AG04449 (cell line): ENCODE data around the gene BBX.

Experiments
- CTCF ChIA-PET: fragments of 350-600 bp; formaldehyde crosslinking; extraction: SDS; loops from one replicate; lab custom pipeline; 2021; ENCODE audit warnings: antibody characterized with exemption; lab: Yijun Ruan, JAX
- POLR2A ChIA-PET: fragments of 400-600, 350-600 bp; formaldehyde crosslinking; extraction: SDS; loops from one replicate; lab custom pipeline; 2020; ENCODE audit warnings: antibody characterized with exemption, inconsistent platforms; lab: Yijun Ruan, JAX
- DNase-seq: peaks from one replicate; pipeline ENCODE4 v3.0.0-alpha.2; 2010; ENCODE audit warnings: low read depth, low spot score
- H3K4me3 ChIP-seq: 2 replicates; pipeline ENCODE4 v1.5.1; 2011; ENCODE audit warnings: low read depth, mild to moderate bottlenecking, control low read depth, low read length
- CTCF ChIP-seq: IDR thresholded peaks from one replicate; pipeline ENCODE4 v1.5.1; 2011; ENCODE audit warnings: mild to moderate bottlenecking, moderate library complexity, low read length, control low read depth, inconsistent platforms; ENCODE audit not compliant: insufficient read depth; ENCODE audit errors: missing control alignments

The BBX gene

DNA sequence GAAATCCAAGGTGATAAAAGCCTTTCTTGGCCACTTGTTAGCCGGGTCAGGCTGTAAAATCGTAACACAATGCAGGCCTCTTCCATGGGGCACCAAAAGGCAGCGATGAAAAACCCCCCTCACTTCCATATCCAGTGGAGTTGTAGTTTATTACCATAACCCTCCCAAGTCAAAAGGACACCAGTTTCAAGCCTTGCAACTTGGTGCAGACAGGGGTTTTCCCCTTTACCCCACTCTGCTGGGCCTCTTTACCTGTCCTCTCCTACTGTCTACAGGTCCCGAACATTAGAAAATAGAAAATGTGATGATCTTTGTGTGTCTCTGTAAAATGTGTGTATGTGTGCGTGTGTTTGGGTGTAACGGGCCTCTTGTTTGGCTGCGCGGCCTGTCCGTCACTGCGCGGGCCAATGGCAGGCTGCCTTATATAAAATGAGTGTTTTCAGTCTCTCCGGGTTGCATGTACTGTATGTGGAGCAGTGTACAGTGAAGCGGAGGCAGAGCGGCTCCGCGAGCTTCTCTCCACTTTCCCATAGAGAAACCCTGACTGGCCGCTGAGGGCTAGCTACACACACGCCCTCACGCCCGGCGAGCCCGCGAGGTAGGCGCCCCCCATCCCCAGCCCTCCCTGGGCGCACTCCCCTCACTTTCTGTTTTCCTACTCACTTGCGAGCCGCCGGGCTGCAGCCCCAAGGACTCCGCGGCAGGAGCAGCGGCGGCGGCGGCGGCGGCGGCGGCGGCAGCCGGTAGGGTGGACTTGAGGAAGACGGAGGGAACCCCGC lies at the start of gene BBX:
BBX (plus strand) TSS at position 453 of the 779 bp plus-strand sequence. CDS start 187,499 bp downstream, outside the sequence.
- peak; percentile 93 for DNase-seq
- TF ChIP-seq CTCF, result no peak
- ChIA-PET POLR2A (no interaction called here), CTCF (no interaction called here)
- H3K4me3 ChIP-seq, result peak within 1 kb of the TSS; percentile 80

DNA sequence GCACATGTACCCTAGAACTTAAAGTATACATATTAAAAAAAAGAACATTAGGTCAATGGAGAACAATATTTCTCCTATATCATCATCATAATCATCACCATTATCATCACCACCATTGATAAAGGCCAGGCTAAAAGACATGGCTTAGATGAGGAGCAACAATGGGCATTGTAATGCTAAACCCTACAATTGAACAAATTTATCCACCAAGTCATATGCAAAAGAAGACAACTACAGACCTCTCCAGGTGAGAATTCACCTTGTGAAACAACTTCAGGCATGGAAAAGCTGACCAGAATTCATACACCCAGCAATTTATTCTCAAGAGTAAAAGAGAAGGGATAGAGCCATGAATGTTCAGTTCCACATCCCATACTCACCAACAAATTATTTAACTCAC lies 46.3 kb upstream of the BBX start:
- CTCF ChIA-PET, result no interaction called here
- no peak for DNase-seq
- POLR2A ChIA-PET, result no interaction called here
- no peak overlapping the region for H3K4me3 ChIP-seq
- no peak for TF ChIP-seq CTCF

DNA sequence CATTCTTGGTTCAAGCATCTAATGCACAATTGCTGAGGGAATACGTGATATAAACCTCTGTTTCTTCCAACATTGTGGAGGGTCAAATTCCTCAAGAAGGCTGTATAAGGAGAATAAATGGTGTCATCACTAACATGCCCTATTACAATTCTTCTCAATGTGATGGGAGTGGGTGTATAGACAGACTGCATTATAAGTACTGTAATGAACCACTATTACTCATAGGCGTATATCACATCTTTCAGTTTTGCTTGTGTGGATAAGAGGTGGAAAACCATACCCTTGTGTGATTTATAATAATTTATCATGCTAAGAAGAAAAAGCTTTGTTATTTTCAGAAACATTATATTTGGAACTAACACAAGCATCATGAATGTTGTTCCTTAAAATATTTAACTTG lies 35.3 kb upstream of the BBX start:
- DNase-seq, result no peak
- POLR2A ChIA-PET, result no interaction called here
- H3K4me3 ChIP-seq, result no peak overlapping the region
- no peak for TF ChIP-seq CTCF
- CTCF ChIA-PET, result interaction anchor here (0.7 kb wide), 1 partner anchor 13 kb away, joined by 3 read pairs; no protein-coding TSS in a partner anchor

GRCh38 chr3:107488942-107489341 lies 33.8 kb upstream of the BBX start:
- no peak for DNase-seq
- no peak for TF ChIP-seq CTCF
- ChIA-PET POLR2A (no interaction called here), CTCF (no interaction called here)
- no peak overlapping the region for H3K4me3 ChIP-seq

DNA sequence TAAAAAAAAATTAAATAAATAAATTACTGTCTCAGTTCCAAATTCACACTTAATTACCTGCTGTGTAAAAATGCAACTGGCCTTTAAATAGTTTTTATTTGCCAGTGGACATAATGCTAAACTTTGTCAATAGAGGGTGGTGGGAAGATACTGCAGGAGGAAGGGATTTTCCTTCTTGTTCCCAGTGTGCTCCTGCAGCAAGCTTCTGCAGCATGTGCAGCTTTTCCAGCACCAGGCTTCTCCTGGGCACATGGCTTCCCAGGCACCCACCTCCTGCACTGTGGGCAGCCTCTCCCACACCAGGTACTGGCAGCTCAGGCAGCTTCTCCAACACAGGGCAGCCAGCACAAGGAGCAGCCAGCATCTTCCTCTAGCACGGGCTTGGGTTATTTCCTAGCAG lies 29.6 kb upstream of the BBX start:
- ChIA-PET POLR2A (no interaction called here), CTCF (interaction anchor here (1.3 kb wide), 1 partner anchor 258 kb away, joined by 4 read pairs; no protein-coding TSS in a partner anchor)
- no peak for DNase-seq
- no peak for TF ChIP-seq CTCF
- no peak overlapping the region for H3K4me3 ChIP-seq

DNA sequence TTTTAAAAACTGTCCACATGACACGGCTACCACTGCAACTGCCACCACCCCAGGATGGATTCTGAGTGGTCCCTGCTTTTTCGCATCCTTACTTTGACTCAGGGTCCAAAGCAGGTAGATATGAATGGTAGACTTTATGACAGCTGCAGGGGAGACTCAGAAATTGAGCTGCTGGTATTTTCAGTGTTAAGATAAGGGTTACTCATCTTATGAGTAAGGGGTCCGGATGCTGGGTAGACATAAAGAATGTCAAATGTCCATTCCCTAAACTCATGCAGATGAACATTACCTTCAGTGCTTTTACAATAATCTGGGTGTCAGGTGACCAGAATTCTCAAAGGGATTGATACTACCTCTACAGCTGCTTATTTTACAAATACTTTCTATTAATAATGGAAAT lies 25.9 kb upstream of the BBX start:
- POLR2A ChIA-PET, result no interaction called here
- DNase-seq, result no peak
- CTCF ChIA-PET, result interaction anchor here (1.1 kb wide), 1 partner anchor 9 kb away, joined by 4 read pairs; no protein-coding TSS in a partner anchor
- TF ChIP-seq CTCF, result no peak
- no peak overlapping the region for H3K4me3 ChIP-seq
